Karpas-422 (cell line): ENCODE results near the gene CMC4. TPM values are rescaled to one million over a fixed set of nuclear protein-coding genes. Genes with fewer than 3 reads are reported as not detected.

Experiments used
- DNase-seq: peaks from one replicate; pipeline ENCODE4 v3.0.0-alpha.2; 2015
- H2AFZ ChIP-seq: fragments of 200-600 bp; sonication (generic); 2 replicates; pipeline ENCODE4 v1.6.1; 2014; ENCODE audit warnings: antibody characterized with exemption, low read length, mixed read lengths
- H3K27ac ChIP-seq: fragments of 200-600 bp; sonication (generic); 2 replicates; pipeline ENCODE4 v1.5.1; 2014; ENCODE audit warnings: mild to moderate bottlenecking, low read length, moderate library complexity
- H3K27me3 ChIP-seq: fragments of 200-600 bp; sonication (generic); 2 replicates; pipeline ENCODE4 v1.6.1; 2014; ENCODE audit warnings: low read length, mixed read lengths
- H3K36me3 ChIP-seq: fragments of 200-600 bp; sonication (generic); 2 replicates; pipeline ENCODE4 v1.6.1; 2014; ENCODE audit warnings: low read length, mixed read lengths; ENCODE audit not compliant: insufficient read depth
- H3K4me1 ChIP-seq: fragments of 200-600 bp; sonication (generic); 2 replicates; pipeline ENCODE4 v1.6.1; 2014; ENCODE audit warnings: mild to moderate bottlenecking, low read length, mixed read lengths
- H3K4me2 ChIP-seq: fragments of 200-600 bp; sonication (generic); 2 replicates; pipeline ENCODE4 v1.6.1; 2014; ENCODE audit warnings: low read length, low read depth, mild to moderate bottlenecking; ENCODE audit not compliant: poor library complexity, severe bottlenecking
- H3K4me3 ChIP-seq: fragments of 200-600 bp; sonication (generic); 2 replicates; pipeline ENCODE4 v1.5.1; 2014; ENCODE audit warnings: mild to moderate bottlenecking, antibody characterized with exemption, low read length, mixed read lengths
- H3K79me2 ChIP-seq: fragments of 200-600 bp; sonication (generic); 2 replicates; pipeline ENCODE4 v1.6.1; 2014; ENCODE audit warnings: mild to moderate bottlenecking, low read length, mixed read lengths
- H3K9ac ChIP-seq: fragments of 200-600 bp; sonication (generic); 2 replicates; pipeline ENCODE4 v1.6.0; 2014; ENCODE audit warnings: low read length
- H3K9me2 ChIP-seq: fragments of 200-600 bp; sonication (generic), shearing (Covaris generic); replicated peaks from 2 replicates; pipeline ENCODE4 v1.6.0; 2014; ENCODE audit warnings: mild to moderate bottlenecking, low read length, moderate library complexity; ENCODE audit not compliant: insufficient read depth
- H3K9me3 ChIP-seq: fragments of 300-700, 200-600 bp; sonication (generic); 2 replicates; pipeline ENCODE4 v1.6.1; 2014; ENCODE audit warnings: low read length, mixed read lengths
- H4K20me1 ChIP-seq: fragments of 200-600 bp; sonication (generic); 2 replicates; pipeline ENCODE4 v1.6.1; 2014; ENCODE audit warnings: mild to moderate bottlenecking, antibody characterized with exemption, low read length, low read depth; ENCODE audit not compliant: insufficient read depth
- total RNA-seq: library from RNA; depleted of rRNA; stranded (reverse); fragments of >200 nt; shearing (Covaris generic); gene quantifications from 2 replicates; pipeline ENCODE4 v1.2.3, GENCODE V29; 2014; ENCODE audit warnings: low replicate concordance

Gene CMC4
- total RNA-seq, 1 experiment from 2014 or later: 15.8 TPM

- peak overlapping the region; percentile 91 for H3K27ac ChIP-seq
- peak overlapping the region; percentile 73 for H3K4me2 ChIP-seq
- no peaks in the 10 kb centered on the region for H4K20me1 ChIP-seq
- H3K9me2 ChIP-seq: no peaks in the 10 kb centered on the region
- H3K9ac ChIP-seq: peak overlapping the region; percentile 84
- DNase-seq: peak; percentile 56
- no peaks in the 10 kb centered on the region for H3K36me3 ChIP-seq
- no peak overlapping the region for H2AFZ ChIP-seq
- H3K9me3 ChIP-seq: no peaks in the 10 kb centered on the region
- no peaks in the 10 kb centered on the region for H3K27me3 ChIP-seq
- H3K4me3 ChIP-seq: peak overlapping the region; percentile 78
- peaks cover 18% of the 10 kb centered on the region for H3K4me1 ChIP-seq
- H3K79me2 ChIP-seq: peaks cover 45% of the 10 kb centered on the region
Measured at GRCh38 chrX:155028129-155028528, 42.8 kb downstream of the CMC4 start.

- H2AFZ ChIP-seq: no peak overlapping the region
- H3K9ac ChIP-seq: peak overlapping the region; percentile 84
- peak; percentile 68 for DNase-seq
- H3K4me2 ChIP-seq: peak overlapping the region; percentile 73
- H3K36me3 ChIP-seq: no peaks in the 10 kb centered on the region
- peaks cover 22% of the 10 kb centered on the region for H3K4me1 ChIP-seq
- H3K27me3 ChIP-seq: no peaks in the 10 kb centered on the region
- H3K79me2 ChIP-seq: peaks cover 43% of the 10 kb centered on the region
- H3K9me2 ChIP-seq: no peaks in the 10 kb centered on the region
- H3K9me3 ChIP-seq: no peaks in the 10 kb centered on the region
- no peaks in the 10 kb centered on the region for H4K20me1 ChIP-seq
- H3K4me3 ChIP-seq: peak overlapping the region; percentile 78
- H3K27ac ChIP-seq: peak overlapping the region; percentile 91
Measured at GRCh38 chrX:155027509-155028066, 43.3 kb downstream of the CMC4 start.

DNA sequence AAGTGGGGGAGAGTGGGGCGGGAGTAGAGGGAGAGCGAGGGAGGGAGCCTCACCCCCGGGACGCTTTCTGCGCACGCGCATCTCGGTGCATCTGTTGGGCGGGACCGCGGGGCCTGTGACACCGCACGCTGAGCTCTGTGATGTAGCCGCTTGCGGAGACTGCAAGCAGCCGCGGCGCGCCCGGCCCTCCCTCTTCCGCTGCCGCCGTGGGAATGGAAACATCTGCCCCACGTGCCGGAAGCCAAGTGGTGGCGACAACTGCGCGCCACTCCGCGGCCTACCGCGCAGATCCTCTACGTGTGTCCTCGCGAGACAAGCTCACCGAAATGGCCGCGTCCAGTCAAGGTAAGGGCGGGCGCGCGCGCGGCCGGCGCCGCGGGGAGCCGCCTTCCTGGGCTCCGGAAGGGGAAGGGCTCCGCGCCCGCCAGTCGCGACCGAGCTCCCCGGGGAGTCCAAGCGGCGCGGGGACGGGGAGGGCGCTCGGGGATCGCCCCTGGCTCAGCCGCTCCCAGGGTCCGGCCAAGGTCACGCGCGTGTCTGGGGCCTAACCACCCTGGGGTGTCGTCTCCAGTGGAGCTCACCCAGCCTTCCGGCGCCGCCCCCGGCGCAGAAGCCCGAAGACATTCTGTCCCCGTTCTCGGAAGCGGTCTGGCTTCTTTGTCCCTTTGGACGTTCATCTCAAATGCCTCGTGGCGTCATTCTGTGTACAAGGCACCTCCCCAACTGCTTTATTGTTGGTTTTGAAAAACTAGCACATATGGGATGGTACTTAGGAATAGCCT lies 44.0 kb downstream of the CMC4 start, which contains the start of gene FUNDC2:
Gene FUNDC2 (plus strand): TSS at position 118 of the 782 bp plus-strand sequence. CDS start 95 bp downstream, at position 213.
- Histone ChIP-seq H3K79me2 (peaks cover 40% of the 10 kb centered on the region), H3K4me3 (peak within 1 kb of the TSS; percentile 78), H3K9ac (peak within 1 kb of the TSS; percentile 84), H3K9me2 (no peaks in the 10 kb centered on the region), H3K36me3 (no peaks in the 10 kb centered on the region), H3K9me3 (no peaks in the 10 kb centered on the region), H3K27me3 (no peaks in the 10 kb centered on the region), H3K27ac (peak within 1 kb of the TSS; percentile 91), H2AFZ (0 out of 2 replicates have a peak within 1 kb of the TSS, but pooled peaks have one; percentile 50), H3K4me2 (peak within 1 kb of the TSS; percentile 80), H3K4me1 (peaks cover 28% of the 10 kb centered on the region), H4K20me1 (no peaks in the 10 kb centered on the region)
- DNase-seq: peak; percentile 96

- no peak for DNase-seq
- Histone ChIP-seq H3K4me2 (peak overlapping the region; percentile 80), H3K27ac (peak overlapping the region; percentile 87), H2AFZ (0 out of 2 replicates have a peak overlapping the region, but pooled peaks have one; percentile 50), H3K36me3 (no peaks in the 10 kb centered on the region), H3K79me2 (peaks cover 35% of the 10 kb centered on the region), H3K9ac (peak overlapping the region; percentile 75), H3K9me3 (no peaks in the 10 kb centered on the region), H3K4me3 (peak overlapping the region; percentile 67), H3K27me3 (no peaks in the 10 kb centered on the region), H3K4me1 (peaks cover 28% of the 10 kb centered on the region), H3K9me2 (no peaks in the 10 kb centered on the region), H4K20me1 (no peaks in the 10 kb centered on the region)
Measured at GRCh38 chrX:155026420-155026726, 44.6 kb downstream of the CMC4 start.

GRCh38 chrX:155023907-155024833 lies 46.8 kb downstream of the CMC4 start:
- H3K27me3 ChIP-seq: no peaks in the 10 kb centered on the region
- H4K20me1 ChIP-seq: no peaks in the 10 kb centered on the region
- no peak overlapping the region for H3K9ac ChIP-seq
- DNase-seq: no peak
- H3K4me2 ChIP-seq: no peak overlapping the region
- H3K9me3 ChIP-seq: no peaks in the 10 kb centered on the region
- H2AFZ ChIP-seq: no peak overlapping the region
- no peak overlapping the region for H3K27ac ChIP-seq
- no peak overlapping the region for H3K4me3 ChIP-seq
- H3K79me2 ChIP-seq: peaks cover 15% of the 10 kb centered on the region
- H3K9me2 ChIP-seq: no peaks in the 10 kb centered on the region
- H3K4me1 ChIP-seq: peaks cover 28% of the 10 kb centered on the region
- H3K36me3 ChIP-seq: no peaks in the 10 kb centered on the region

DNA sequence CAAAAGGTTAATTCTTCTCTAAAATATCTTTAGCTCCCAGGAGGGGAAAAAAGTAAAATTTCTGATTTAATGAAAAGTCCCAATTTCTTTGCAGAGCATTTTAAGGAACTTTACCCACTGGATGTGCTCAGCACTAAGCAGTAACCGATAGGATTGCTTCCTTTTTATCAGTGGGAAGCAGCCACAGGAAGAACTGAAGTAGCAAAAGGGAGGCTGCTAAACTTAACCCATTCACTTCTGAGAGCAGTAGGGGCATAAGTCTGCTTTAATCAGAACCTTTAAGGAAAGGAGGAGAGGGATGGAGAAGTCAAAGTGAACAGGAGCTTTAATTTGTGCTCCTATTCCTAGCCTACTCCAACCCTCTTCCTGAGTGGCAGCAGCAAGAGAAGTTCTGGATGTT lies 48.4 kb downstream of the CMC4 start, which contains the start of gene F8:
Gene F8 (minus strand): TSS at position 139 of the 400 bp plus-strand sequence. CDS start 171 bp downstream, outside the sequence.
- Histone ChIP-seq H3K27me3 (no peaks in the 10 kb centered on the region), H4K20me1 (no peaks in the 10 kb centered on the region)

GRCh38 chrX:155020591-155020990 lies 50.3 kb downstream of the CMC4 start:
- Histone ChIP-seq H3K4me3 (no peak overlapping the region), H3K9ac (no peak overlapping the region), H3K9me3 (no peaks in the 10 kb centered on the region), H3K4me1 (peaks cover 15% of the 10 kb centered on the region), H3K36me3 (no peaks in the 10 kb centered on the region), H3K27ac (no peak overlapping the region), H3K4me2 (no peak overlapping the region), H3K79me2 (no peaks in the 10 kb centered on the region), H3K9me2 (no peaks in the 10 kb centered on the region), H3K27me3 (no peaks in the 10 kb centered on the region), H2AFZ (no peak overlapping the region), H4K20me1 (no peaks in the 10 kb centered on the region)
- DNase-seq: no peak

More for the DNA sequence above, 48.4 kb downstream of the CMC4 start, which contains the start of gene F8:
- Histone ChIP-seq H2AFZ (no peak within 1 kb of the TSS), H3K36me3 (no peaks in the 10 kb centered on the region), H3K4me1 (peaks cover 18% of the 10 kb centered on the region), H3K9me3 (no peaks in the 10 kb centered on the region), H3K27ac (no peak within 1 kb of the TSS), H3K4me2 (peak within 1 kb of the TSS; percentile 2), H3K79me2 (no peaks in the 10 kb centered on the region), H3K9me2 (no peaks in the 10 kb centered on the region), H3K9ac (no peak within 1 kb of the TSS), H3K4me3 (no peak within 1 kb of the TSS)
- no peak for DNase-seq
